ENCODE results near the gene PARD3B.
"Not testable (repeated sequence)": the region's sequence is repeated elsewhere in the genome, so short reads cannot be mapped to it uniquely, and the experiment has no call there.

PARD3B gene

DNA sequence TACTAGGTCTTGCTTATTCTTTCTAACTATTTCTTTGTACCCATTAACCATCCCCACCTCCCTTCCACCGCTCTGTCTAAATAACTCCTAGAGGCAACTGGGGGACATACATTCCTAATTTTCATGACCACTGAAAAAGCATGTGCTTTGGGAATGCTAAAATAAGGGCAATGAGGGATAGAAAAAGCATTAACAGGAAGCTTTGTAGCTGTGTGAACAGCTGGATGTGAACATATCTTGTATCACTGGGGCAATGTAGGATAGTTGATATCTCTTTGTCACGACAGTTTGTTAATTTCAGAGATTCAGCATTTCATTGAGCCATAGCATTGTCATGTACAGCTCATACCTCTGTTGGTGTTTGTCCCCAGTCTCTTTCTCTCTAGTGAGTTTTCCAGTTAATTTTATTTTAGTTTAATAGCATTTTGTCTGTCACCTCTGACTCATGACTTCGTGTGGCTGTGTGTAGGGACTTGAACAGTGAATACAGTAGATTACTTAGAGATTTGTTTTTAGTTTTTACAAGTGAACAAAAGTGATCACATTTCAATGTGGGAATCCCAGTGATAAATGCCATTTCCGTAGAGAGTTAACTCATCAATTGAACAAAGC lies 906.7 kb downstream of the PARD3B start:
- no peak for DNase-seq

DNA sequence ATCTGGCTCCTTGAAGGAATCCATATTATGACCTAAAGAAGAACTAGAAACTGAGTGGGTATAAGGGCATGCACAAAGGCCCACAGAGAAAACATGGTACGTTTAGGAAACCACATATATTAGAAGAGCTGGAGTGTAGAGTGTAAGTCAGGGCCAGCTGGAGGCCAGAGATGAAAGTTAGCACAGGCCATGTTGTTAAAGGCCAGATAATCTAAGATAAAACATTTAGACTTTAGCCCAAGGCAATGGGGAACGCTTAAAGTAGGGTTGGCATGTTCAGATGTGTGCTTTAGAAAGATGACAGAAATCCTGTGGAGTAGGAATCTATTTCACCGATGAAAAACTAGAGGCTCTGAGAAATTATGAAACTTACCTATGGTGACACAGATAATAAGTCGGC lies 907.9 kb downstream of the PARD3B start:
- DNase-seq: no peak

DNA sequence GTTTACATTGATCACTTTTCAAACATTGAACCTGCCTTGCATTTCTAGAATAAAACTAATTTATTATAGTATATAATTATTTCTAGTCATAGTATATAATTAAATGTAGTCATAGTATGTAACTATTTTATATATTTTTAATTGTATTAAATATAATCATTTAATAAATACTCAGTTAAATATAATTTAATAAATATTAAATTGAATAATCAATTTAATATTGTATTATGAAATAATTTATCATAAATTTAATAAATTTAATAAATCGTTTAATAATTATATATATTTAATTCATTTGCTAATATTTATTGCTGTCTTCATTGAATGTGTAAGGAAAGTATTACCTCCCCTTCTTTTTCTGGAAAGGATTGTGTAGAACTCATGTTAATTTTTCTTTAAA lies 911.4 kb downstream of the PARD3B start:
- no peak for DNase-seq

DNA sequence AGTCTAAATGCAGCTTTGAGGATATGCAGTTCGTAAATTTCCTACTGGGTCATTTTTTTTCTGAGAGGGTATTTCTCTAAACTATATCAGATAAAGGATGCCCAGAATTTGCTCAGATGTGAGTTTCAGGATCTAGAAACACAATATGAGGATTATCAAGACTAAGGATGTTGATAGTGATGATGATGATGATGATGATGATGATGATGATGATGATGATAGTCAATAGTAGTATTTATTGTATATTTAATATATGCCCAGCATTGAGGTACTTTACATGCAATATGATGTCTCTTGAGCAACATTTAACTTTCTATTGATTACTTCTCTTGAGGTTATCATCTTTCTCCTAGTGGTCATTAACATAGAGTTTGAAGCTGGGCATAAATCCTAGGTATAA lies 914.9 kb downstream of the PARD3B start:
- no peak for DNase-seq

DNA sequence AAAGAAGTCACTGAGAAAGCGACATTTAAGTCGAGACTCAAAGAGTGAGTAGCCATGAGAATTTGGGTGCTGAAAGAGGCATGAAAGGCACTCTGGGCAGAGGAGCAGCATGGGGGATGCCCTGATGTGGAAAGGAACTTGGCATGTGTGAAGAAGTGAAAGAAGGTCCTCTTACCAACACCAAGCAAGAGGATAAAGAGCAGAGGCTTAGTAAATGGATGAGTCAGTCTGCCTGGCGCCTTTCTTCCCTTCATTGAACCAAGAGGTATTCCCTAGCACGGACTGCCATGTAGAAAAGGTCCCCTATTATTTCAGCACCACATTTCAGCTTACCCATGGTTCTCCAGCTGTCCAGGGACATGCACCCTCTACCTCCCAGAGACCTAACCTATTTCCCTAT lies 915.9 kb downstream of the PARD3B start:
- no peak for DNase-seq

DNA sequence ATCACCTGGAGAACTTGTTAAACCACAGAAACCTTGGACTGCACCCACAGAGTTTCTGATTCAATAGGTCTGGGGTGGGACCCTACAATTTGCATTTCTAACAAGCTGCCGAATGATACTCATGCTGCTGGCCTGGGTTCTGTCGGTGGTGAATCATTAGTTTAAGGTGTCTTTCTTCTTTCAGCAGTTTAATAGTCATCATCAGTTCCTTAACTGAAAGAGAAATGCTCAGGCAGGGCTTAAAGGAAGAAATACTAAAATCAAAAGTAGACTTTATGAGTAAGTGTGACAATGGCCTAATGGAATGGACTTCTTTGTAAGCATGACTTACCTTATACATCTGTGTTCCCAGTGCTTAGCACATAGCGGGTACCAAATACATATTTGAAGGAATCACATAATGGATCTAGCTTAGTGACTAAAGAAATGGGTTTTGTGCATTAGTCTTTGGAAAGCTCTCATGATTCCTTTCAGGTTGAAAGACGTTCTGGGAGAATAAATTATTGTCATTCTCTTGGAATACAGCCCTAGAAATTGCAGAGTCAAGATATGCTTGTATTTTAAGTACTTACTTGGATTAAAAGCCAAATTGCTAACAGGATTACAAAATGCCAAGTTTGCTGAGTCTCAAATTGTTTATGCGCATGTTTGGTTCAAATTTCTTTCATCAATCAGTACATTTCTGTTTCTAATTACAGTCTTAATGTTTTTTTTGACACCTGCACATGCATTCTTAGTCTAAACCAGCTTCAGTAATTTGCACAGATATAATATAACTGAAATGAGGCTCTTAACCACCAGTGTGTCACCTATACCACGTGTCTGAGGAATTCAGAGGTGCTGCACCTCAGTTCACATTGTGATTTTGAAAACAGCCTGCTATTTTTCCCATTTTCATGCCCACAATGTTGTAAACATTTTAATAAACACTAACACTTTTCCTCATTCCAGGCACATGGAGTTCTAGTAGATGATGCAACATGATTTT lies 916.7 kb downstream of the PARD3B start:
- no peak for DNase-seq

DNA sequence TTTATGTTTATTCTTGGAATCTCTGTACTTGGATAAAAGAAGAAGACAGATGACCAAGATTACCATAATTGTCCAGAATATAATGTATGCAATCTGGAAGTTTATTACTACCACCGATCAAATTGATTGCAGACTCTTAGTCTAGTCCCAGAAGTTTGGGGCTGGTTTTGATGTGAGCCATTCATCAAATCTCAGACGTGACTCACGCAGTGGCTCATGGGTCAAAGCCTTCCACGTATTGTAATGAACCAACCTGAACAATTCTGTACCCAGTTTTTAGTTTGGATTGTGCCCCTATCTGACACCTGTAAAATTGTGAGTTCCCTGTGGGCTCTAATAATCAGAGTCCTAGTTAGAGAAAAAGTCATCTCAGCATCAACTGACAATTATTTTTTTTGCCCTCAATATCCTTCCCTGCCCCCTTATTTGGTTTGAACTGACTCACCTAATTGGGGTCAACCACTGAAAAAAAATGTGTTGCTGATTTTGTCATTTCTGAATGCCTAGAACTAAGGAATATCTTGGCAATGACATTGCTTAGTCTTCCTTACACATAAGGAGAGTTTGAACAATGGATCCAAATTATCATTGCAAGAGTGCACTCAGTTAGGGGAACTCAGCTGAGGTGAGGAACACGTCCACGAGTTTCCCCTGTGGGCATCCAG lies 917.5 kb downstream of the PARD3B start:
- DNase-seq: no peak

DNA sequence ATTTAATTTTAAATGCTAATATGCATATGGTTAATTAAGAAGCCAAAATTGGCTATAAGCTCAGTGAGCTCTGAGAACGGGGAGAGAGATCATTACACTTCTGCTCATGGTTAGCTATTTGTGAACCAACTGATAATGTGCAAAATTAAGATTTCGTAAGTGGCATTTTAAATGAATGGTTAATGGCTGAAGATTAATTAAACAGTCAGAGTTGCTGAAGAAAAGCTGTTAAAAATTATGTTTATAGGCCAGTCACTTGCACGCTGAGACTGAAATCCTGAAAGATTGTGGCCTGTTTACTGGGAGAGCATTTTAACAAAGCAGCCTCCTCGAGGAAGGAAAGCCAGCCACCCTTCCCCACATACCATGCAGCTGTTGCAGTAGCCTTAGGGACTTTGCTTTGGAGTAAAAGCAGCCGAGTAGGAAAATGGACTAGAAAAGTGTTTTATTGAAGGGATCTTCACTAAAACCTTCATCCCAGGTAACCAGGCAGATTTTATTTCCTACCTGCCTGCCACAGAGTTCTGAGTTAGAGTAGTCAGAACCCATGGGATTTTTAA lies 918.3 kb downstream of the PARD3B start:
- no peak for DNase-seq

DNA sequence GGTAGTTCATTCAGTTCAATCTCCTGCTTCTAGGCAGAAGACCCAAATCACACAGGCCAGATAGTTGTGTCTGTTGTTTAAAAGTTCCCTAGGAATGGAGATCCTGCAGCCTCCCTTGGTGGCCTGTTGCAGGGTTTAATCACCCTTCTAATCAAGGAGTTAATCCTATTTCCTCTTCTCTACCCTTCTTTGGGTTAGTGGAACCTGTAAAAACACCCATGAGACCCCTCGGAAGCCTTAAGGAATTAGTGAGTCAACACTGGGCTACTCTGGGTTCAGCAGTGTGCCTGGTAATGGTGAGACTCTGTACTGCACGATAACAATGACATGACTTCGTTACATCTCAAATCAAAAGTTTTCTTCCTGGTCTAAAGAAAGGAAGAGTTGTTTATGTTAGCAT lies 919.4 kb downstream of the PARD3B start:
- DNase-seq: no peak

DNA sequence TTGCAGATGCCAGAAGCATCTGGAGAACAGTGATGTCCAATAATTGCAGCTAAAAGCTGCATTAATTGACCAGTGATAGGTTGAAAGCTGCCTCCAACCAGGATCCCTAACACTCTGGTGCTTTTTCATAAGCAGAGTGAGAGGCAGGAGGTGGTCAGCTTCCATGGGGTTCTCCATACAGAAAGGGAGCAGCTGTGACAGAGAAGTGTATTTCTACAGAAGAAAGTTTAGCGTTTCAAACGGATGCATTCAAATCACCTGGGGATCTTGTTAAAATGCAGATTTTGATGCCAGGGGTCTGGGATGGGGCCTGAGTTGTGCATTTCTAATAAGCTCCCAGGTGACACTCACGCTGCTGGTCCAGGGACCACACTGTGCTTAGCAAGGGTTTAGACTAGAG lies 920.5 kb downstream of the PARD3B start:
- DNase-seq: no peak

DNA sequence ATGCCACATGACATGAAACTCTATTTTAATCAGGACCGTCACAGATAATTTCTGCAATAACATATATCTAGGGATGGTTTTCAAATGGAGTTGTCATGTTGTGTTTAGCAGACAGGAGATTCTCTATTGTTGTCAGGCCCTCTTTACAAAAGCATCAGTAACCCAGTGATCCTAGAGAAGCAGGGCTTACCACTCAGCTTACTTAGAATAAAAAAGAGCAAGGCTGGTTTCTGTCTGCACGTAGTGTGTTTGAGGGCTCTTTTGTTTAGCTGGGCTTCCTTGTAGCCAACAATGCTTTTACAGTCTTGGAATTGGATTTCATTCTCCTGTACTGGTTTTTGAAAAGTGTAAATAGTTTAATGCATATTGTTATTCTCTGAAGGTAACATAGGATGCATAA lies 926.5 kb downstream of the PARD3B start:
- DNase-seq: no peak

DNA sequence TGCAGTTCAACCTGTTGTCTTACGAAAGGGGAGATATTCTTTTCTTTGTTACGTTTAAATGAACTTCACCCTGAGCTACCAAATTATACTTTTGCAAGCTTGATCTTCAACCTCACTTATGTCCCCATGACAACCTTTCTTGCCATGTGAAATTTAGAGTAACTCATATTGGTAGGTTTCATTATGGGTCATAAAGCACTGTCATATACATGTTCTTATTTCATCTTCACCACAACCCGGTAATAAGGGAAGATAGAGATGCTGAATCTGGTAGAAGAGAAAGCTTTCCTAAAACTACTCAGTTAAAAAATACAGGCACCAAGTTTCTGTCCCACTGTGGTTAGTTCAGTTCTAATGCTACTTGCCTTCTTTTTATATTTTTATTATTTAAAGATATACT lies 928.5 kb downstream of the PARD3B start:
- DNase-seq: no peak

DNA sequence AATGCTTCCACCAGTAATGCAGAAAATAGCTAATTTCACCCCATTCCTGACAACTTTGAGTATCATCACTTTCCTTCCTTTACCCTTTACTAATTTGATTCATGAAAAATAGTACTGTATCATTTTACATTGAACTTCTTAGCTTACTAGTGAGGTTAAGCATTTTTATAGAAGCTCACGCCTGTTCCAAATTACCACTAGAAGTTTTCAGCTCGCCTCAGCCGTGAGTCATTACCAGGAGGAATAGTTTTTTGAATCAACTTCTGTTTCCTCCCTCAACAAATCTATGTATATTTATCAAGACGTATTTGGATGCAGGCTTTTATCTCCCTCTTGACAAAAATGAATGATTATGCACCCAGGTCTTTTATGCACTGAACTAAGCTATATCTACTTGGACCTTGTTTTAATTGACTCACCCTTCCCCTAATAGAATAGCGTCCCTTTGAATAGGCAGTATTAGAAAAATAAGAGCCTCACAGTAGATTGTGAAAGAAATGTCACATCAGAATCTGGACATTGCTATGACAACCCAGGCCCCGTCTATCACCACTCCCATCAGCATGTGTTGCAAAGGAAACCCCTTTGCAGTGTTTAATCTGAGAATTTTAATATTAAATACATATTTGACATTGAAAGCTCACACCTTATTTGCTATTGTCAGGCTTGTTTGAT lies 929.6 kb downstream of the PARD3B start:
- DNase-seq: no peak

DNA sequence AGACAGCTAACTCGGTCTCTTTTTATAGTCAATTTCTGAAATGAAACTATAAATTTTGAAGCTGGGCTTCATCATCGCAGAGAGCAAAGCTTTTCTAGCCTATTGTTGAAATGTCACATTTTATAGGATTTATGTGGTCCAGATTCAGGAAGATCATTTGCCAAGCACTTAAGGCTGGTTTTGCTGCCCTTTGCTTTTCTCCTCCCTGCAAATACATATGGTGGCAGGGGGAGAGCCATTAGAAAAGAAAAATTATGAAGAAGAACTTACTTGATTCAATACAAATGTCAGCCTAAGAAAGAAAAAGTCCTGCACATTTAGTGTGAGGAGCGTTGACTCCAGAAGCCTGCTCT lies 930.1 kb downstream of the PARD3B start:
- DNase-seq: no peak

DNA sequence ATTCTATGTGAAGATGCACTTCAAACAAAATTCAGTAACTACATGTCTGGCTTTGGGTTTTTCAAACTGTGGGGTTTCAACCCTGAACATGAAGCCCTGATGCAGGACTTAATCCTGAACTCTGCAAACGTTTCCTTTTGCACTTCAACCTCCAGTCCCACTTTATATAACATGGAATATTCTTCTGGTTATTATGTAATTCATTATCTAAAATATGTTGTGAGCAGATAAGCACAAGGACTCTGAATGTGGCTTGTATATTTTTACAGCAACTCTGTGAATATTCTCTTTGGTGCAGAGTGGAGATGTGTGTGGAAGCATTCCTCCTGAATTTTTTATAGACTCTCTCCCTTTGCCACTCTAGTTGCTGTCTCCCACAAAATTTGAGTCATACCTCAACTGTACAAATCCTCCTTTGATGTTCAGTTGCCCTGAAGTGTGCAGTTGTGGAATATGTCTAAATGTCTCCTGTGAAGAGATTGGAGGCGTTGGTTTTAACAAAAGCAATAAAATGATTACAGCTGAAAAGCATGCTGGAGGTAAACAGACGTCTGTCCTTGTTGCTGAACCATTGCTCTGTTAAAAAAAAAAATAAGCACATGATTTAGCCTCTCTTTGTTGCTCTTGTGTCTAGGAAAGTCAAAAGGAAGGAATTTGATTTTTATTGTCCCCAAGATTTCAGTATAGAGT lies 931.9 kb downstream of the PARD3B start:
- DNase-seq: no peak

DNA sequence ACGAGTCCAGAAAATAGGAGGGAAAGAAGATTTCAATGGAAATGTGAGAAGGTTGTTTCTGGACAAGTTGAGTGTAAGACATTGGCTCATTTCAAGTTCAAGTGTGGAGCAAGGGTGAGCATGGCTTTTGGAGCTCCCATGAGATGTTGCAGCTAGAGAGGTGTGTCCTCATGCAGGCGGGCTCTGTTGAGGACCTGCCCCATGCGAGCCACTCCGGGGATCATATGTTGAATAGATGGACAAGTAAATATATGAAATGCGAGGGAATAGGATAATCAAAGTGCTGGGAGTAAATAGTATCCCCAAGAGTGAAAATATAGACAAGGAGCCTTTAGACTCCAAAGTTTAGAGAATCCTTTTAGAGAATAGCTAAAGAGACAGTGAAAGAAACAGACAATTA lies 936.6 kb downstream of the PARD3B start:
- DNase-seq: no peak

DNA sequence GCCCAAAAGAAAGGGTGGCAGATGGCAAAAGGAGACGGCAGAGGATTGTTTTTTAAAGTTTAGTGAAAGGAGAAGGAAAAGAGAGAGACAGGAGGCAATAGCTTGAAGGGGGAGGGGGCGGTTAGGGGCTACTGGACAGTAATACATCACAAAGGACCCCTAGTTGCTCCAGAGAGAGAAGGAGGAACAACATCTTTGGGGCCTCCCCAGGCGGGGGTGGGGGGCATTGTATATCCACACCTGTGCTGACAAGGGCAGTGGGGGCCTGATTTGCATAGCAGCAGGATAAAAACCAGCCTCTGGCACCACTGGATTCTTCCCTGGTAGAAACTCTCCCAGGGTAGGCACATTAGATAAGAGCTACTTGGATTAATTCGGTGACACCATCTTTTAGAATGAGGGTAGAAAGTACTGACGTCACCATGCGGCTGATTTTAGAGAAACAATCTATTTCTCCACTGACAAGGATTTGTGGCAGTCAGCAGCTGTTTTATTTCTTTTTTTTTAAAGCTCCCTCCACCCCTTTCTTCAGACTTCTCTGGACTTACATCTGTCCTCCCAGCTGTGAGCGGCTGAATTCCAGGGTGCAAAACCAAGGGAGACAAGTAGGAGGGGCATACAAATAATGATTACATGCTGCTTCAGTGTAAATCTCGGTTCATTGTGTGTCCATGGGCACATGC lies 937.3 kb downstream of the PARD3B start:
- DNase-seq: no peak

DNA sequence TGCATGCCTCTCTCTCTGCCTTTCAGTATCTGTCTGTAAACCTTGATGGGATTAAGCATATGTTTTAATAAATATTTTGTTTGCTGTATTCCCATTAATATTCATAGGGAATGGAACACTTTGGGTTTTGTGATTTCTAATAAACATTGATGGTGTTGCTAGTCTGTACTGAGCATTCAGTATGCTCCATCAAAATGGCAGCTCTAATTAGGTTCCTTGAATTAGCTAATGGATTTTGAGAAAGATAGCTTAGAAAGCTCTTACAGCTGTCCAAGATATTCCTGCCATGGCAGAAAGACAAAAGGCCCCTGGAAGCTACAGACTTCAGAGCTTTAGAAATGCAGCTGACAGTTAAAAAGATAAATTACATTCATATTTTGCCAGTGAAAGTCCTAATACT lies 937.8 kb downstream of the PARD3B start:
- DNase-seq: no peak

DNA sequence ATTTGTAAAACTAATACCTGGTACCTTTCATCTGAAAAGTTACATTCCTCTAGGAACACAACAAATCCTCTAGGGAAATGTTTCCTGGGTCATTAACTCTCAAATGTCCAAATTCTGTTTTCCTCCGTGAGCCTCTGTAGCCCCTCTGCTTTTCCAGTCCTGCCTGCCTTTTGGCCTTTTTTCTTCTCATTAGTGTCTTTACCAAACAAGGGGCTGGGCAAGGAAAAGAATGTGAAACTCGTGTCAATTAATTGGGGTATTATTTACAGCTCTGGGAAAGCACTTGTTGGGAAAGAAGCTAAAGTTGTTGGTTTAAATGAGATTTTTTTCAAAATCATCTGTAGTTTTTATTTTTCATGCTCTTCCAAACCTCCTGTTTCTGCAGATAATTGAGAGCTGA lies 938.9 kb downstream of the PARD3B start:
- no peak for DNase-seq

DNA sequence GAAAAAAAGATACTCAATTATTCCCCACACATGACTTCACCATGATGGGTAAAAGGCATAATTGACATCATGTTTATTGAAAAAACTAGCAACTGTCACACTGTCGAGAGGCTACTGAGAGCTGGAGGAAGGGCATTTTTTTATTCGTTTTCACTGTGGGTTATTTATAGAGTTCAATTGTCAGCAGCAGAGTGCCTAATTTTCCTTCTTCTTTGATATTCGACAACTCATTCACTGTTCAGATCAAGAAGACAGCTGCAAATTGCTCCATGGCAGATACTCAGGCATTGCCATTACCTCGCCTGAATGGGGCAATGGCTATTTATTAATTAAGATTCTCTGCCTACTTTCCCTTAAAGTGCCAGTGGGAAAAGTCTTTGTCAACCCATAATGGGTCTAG lies 939.5 kb downstream of the PARD3B start:
- no peak for DNase-seq

DNA sequence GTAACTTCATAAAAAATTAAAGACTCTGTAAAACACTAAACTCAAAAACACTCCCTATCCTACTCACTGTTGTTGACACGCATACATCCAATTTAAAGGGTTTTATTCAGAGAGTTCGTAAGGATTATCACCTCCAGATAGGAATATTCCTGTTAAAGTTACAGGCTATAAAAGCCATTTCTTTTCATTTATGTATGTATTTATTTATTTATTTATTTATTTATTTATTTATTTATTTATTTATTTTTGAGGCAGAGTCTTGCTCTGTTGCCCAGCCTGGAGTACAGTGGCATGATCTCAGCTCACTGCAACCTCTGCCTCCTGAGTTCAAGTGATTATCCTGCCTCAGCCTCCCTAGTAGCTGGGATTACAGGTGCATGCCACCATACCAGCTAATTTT lies 948.3 kb downstream of the PARD3B start:
- not testable (repeated sequence) for DNase-seq
